NCI-H1092 treated with DMSO at 0.1 percent for 48 hours (cell line): ENCODE results near the gene DNAJC15.

Experiments
- DNase-seq: peaks from one replicate; lab custom pipeline; 2025; lab: John Stamatoyannopoulos, UW

DNAJC15 gene

DNA sequence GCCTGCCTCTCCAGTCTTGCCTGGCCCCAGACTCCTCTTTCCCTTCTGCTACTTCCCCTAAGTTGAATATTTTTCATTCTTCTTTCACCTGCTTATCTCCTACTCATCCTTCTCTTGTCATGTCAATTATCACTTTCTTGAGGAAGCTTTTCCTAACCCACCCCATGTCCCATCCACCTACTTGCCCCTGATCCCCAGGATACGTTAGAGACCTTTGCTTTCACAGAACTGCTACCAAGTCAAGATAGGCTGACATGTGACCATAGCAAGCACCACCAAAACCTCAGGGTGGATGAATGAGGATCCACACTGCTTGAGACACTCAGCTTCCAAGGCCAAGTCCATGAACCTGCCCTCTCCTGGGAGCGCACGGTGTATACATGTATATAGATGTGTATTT, 131.5 kb downstream of the DNAJC15 start:
- no peak for DNase-seq

GRCh38 chr13:43156916-43157315, 133.5 kb downstream of the DNAJC15 start:
- DNase-seq: no peak

DNA sequence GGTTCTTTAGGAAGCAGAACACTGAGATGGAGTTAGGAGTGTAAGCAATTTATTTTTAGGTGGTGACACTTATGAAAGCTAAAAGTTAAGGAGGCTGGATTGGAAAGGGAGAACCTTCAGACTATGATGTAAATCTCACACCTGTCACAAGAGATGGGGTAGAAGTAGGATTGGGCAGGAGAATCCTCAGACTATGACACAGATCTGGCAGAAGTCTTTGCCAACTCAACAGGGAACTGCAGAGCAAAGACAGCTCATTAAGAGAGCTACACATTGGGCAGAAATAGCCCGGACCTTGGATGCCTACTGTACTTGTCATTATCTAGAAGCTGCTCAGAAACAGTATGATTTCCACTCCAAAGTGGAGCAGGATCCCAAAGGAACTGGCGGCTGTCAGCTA, 134.4 kb downstream of the DNAJC15 start:
- DNase-seq: no peak

DNA sequence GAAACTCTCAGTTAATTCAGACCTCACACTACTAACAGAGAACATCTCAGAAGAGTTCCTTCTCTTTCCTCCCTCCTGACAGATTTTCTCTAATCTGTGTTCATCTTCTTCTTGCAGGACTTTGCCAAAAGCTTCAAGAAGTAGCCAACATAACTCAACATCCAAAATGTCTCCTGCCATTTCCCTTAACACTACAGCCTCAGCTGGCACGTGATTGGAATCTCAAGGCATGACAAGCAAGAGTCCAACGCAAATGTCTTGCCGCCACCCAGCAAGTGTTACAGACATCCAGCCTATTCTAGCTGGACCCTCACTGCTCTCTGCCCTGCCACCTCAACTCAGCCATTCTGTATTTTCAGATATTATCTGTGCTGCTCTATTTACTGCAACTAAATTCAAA, 135.1 kb downstream of the DNAJC15 start:
- no peak for DNase-seq

DNA sequence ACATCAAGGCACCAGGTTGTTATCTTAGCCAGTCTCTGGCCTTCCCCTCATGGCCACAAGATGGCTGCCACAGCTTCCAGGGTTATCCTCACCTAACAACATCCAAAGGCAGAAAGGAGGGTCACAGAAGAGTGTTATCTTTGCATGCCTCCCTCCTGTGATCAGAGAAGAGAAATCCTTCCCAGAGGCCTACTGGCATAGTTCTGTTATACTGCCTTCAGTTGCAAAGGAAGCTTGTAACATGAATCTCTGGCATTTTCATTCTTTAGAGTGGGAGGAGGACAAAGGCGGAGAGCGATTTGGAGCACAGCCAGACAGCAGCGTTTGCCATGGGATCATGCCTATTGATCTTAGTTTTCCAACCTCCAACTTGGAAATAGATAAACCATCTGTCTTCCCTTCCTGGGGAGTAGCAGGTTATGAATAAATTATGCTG, 135.7 kb downstream of the DNAJC15 start:
- DNase-seq: peak; percentile 65
